ENCODE data around the gene LINC00305.

- TF ChIP-seq POLR2A (IDR thresholded peaks at IDR 0.05; ENCODE audit: low read depth, low read length) (no peak), POLR2AphosphoS5 (IDR thresholded peaks at IDR 0.05; ENCODE audit: low read depth, low read length) (no peak)
These were observed 31.3 kb upstream of the LINC00305 start for GRCh38 chr18:64180171-64180570.
